Ammon's horn (tissue), 1 donor: ENCODE results near the gene RFX2.
"Not testable (repeated sequence)": the region's sequence is repeated elsewhere in the genome, so short reads cannot be mapped to it uniquely, and the experiment has no call there.

Source experiments
- DNase-seq: peaks from one replicate; pipeline ENCODE4 v3.0.0-alpha.2; 2016; ENCODE audit warnings: low spot score

The RFX2 gene

GRCh38 chr19:5971714-5972354 lies 138.5 kb downstream of the RFX2 start:
- DNase-seq, result no peak

GRCh38 chr19:5969476-5969875 lies 140.8 kb downstream of the RFX2 start:
- DNase-seq, result no peak

GRCh38 chr19:5968431-5969373 lies 141.6 kb downstream of the RFX2 start:
- DNase-seq, result no peak

GRCh38 chr19:5967994-5968430 lies 142.3 kb downstream of the RFX2 start:
- peak; percentile 90 for DNase-seq

GRCh38 chr19:5967571-5967970 lies 142.7 kb downstream of the RFX2 start:
- DNase-seq, result no peak

- no peak for DNase-seq
Measured at GRCh38 chr19:5966941-5967340, 143.4 kb downstream of the RFX2 start.

GRCh38 chr19:5966215-5966614 lies 144.1 kb downstream of the RFX2 start:
- no peak for DNase-seq

GRCh38 chr19:5964816-5965565 lies 145.3 kb downstream of the RFX2 start:
- no peak for DNase-seq

- DNase-seq, result no peak
Measured at GRCh38 chr19:5963855-5964254, 146.4 kb downstream of the RFX2 start.

GRCh38 chr19:5963259-5963658 lies 147.0 kb downstream of the RFX2 start:
- not testable (repeated sequence) for DNase-seq

- DNase-seq, result peak; percentile 78
Measured at GRCh38 chr19:5961969-5962945, 148.0 kb downstream of the RFX2 start.

- not testable (repeated sequence) for DNase-seq
Measured at GRCh38 chr19:5961641-5961968, 148.7 kb downstream of the RFX2 start.

GRCh38 chr19:5960005-5961001 lies 150.0 kb downstream of the RFX2 start:
- no peak for DNase-seq

- DNase-seq, result no peak
Measured at GRCh38 chr19:5959260-5960004, 150.9 kb downstream of the RFX2 start.

- DNase-seq, result no peak
Measured at GRCh38 chr19:5958851-5959122, 151.5 kb downstream of the RFX2 start.

- no peak for DNase-seq
Measured at GRCh38 chr19:5958074-5958850, 152.0 kb downstream of the RFX2 start.

GRCh38 chr19:5957170-5957569 lies 153.1 kb downstream of the RFX2 start:
- DNase-seq, result no peak

- DNase-seq, result no peak
Measured at GRCh38 chr19:5956728-5957127, 153.6 kb downstream of the RFX2 start.

GRCh38 chr19:5956323-5956722 lies 154.0 kb downstream of the RFX2 start:
- no peak for DNase-seq
